Neural crest cell (in vitro differentiated cells): Measurements from ENCODE around the gene STK35. TPM values are rescaled to one million over a fixed set of nuclear protein-coding genes. Genes with fewer than 3 reads are reported as not detected.

Experiments used
- DNase-seq: peaks from one replicate; pipeline ENCODE4 v3.0.0; 2021; ENCODE audit warnings: low read depth, mixed read lengths, low spot score
- H3K27ac Mint-ChIP-seq: one replicate; pipeline ENCODE4 v1.8.0; 2021; ENCODE audit warnings: mild to moderate bottlenecking, mixed read lengths; ENCODE audit not compliant: unreplicated experiment
- H3K27me3 Mint-ChIP-seq: 2 replicates; pipeline ENCODE4 v1.8.0; 2021; ENCODE audit warnings: low read depth, mild to moderate bottlenecking, mixed read lengths
- H3K36me3 Mint-ChIP-seq: 2 replicates; pipeline ENCODE4 v1.8.0; 2021; ENCODE audit warnings: low read depth, mild to moderate bottlenecking, mixed read lengths
- H3K4me1 Mint-ChIP-seq: 2 replicates; pipeline ENCODE4 v1.8.0; 2021; ENCODE audit warnings: mixed read lengths
- H3K4me3 Mint-ChIP-seq: one replicate; pipeline ENCODE4 v1.8.0; 2021; ENCODE audit warnings: mild to moderate bottlenecking, mixed read lengths
- H3K9me3 Mint-ChIP-seq: 2 replicates; pipeline ENCODE4 v1.8.0; 2021; ENCODE audit warnings: mixed read lengths
- CTCF ChIP-seq: fragments of 200-600 bp; sonication (generic); conservative IDR thresholded peaks from 2 replicates; pipeline ENCODE4 v1.5.0; 2021; ENCODE audit warnings: antibody characterized with exemption, mild to moderate bottlenecking
- total RNA-seq: library from RNA; stranded (reverse); gene quantifications from 2 replicates; pipeline ENCODE4 v1.2.1, GENCODE V29; 2021

Gene STK35
- total RNA-seq, 1 donor from 2014 or later, result 35.7 TPM

DNA sequence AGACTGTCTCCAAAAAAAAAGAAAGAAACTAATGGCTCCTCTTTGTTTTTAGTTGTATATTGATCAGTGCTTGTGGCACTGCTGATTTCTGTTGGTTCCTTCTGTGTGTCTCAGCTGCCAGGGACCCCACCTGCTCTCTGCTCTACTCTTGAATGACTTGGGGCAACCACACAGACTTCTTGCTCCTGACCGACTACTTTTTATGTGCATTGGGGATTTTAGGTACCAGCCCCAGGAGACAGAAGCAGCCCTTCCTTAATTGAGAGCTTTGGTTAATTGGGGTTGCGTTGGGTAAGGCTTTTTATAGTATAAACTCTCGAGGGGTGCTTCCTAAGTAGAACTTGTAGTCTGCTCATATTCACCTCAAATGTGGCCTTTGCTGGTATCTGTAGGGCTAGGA lies 6.9 kb downstream of the STK35 start:
- H3K9me3 Mint-ChIP-seq, result no peaks in the 10 kb centered on the region
- H3K4me1 Mint-ChIP-seq, result peaks cover 36% of the 10 kb centered on the region
- H3K27me3 Mint-ChIP-seq, result no peaks in the 10 kb centered on the region
- no peak for DNase-seq
- peaks cover 9% of the 10 kb centered on the region for H3K36me3 Mint-ChIP-seq
- TF ChIP-seq CTCF, result no peak
- no peak overlapping the region for H3K27ac Mint-ChIP-seq
- H3K4me3 Mint-ChIP-seq, result no peak overlapping the region

GRCh38 chr20:2108987-2109386 lies 7.4 kb downstream of the STK35 start:
- peaks cover 31% of the 10 kb centered on the region for H3K4me1 Mint-ChIP-seq
- H3K36me3 Mint-ChIP-seq, result peaks cover 9% of the 10 kb centered on the region
- no peak for DNase-seq
- no peaks in the 10 kb centered on the region for H3K27me3 Mint-ChIP-seq
- H3K4me3 Mint-ChIP-seq, result no peak overlapping the region
- H3K9me3 Mint-ChIP-seq, result no peaks in the 10 kb centered on the region
- TF ChIP-seq CTCF, result no peak
- H3K27ac Mint-ChIP-seq, result no peak overlapping the region

DNA sequence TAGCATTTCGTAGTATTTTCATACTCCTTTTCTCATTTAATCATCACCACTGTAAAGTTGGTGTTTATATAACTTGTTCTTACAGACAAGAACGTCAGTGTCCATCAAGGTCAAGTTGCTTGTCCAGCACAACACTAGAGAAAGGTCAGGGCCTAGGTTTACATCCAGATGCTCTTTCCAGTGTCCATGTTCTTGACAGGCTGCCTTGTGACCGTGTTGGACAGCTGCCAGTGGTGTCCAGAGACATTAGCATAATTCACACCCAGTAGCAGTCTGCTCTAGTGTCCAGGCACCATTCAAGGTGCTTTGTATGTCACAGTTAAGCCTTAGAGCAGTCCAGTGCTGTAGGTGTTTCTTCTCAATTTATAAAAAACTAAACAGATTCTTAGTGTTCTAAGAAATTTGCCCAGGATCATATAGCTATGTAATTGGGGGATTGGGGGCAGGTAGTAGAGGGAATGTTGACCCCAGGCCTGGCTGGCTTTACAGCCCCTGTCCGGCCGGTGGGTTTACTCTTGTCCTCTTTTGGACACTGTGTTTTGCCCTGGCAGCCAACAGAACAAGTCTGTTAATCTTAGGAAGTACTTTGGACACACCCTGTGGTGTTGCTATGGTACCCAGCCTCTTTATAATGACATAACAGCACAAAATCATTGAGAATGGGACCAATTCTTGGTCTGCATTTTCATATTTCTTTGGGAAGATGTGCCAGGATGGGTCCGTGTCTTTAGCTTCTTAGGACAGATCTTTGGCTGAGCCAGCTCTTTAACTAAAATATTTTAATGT lies 8.0 kb downstream of the STK35 start:
- no peaks in the 10 kb centered on the region for H3K9me3 Mint-ChIP-seq
- no peak overlapping the region for H3K4me3 Mint-ChIP-seq
- H3K4me1 Mint-ChIP-seq, result peaks cover 27% of the 10 kb centered on the region
- no peaks in the 10 kb centered on the region for H3K27me3 Mint-ChIP-seq
- no peak for DNase-seq
- TF ChIP-seq CTCF, result no peak
- H3K27ac Mint-ChIP-seq, result no peak overlapping the region
- H3K36me3 Mint-ChIP-seq, result peaks cover 9% of the 10 kb centered on the region

- no peaks in the 10 kb centered on the region for H3K9me3 Mint-ChIP-seq
- peaks cover 6% of the 10 kb centered on the region for H3K36me3 Mint-ChIP-seq
- peaks cover 12% of the 10 kb centered on the region for H3K4me1 Mint-ChIP-seq
- no peak overlapping the region for H3K4me3 Mint-ChIP-seq
- no peak for DNase-seq
- no peak for TF ChIP-seq CTCF
- no peak overlapping the region for H3K27ac Mint-ChIP-seq
- H3K27me3 Mint-ChIP-seq, result no peaks in the 10 kb centered on the region
These were observed 11.3 kb downstream of the STK35 start for GRCh38 chr20:2112910-2113309.

- Mint-ChIP-seq H3K27ac (peak overlapping the region; percentile 91), H3K27me3 (no peaks in the 10 kb centered on the region), H3K9me3 (no peaks in the 10 kb centered on the region), H3K4me1 (peaks cover 16% of the 10 kb centered on the region), H3K36me3 (peaks cover 16% of the 10 kb centered on the region), H3K4me3 (no peak overlapping the region)
- TF ChIP-seq CTCF, result no peak
- DNase-seq, result no peak
These were observed 12.7 kb downstream of the STK35 start for GRCh38 chr20:2114127-2114959.
